DND-41 (cell line): Measurements from ENCODE around the gene HHLA2.

Source experiments
- ATAC-seq: fragments of 200-7000 bp; cut with Tn5 transposase; 3 replicates; pipeline ENCODE4 v1.9.1; 2021; ENCODE audit warnings: low read depth; ENCODE audit not compliant: insufficient read depth
- DNase-seq: peaks from one replicate; pipeline ENCODE4 v3.0.0-alpha.2; 2020
- H2AFZ ChIP-seq: 2 replicates; pipeline ENCODE4 v1.6.0; 2012; ENCODE audit warnings: low read depth, low read length
- H3K27ac ChIP-seq: 2 replicates; pipeline ENCODE4 v1.5.1; 2012; ENCODE audit warnings: low read length, inconsistent platforms
- H3K27me3 ChIP-seq: fragments of 200-600 bp; sonication (generic); 2 replicates; pipeline ENCODE4 v1.6.0; 2012; ENCODE audit warnings: low read length, mild to moderate bottlenecking, inconsistent platforms; ENCODE audit not compliant: insufficient read depth, poor library complexity
- H3K36me3 ChIP-seq: 2 replicates; pipeline ENCODE4 v1.5.1; 2012; ENCODE audit warnings: low read length, inconsistent platforms; ENCODE audit not compliant: insufficient read depth
- H3K4me1 ChIP-seq: 2 replicates; pipeline ENCODE4 v1.5.1; 2012; ENCODE audit warnings: mild to moderate bottlenecking, low read length; ENCODE audit not compliant: insufficient read depth
- H3K4me2 ChIP-seq: 2 replicates; pipeline ENCODE4 v1.6.0; 2012; ENCODE audit warnings: mild to moderate bottlenecking, moderate library complexity, low read length, inconsistent platforms; ENCODE audit not compliant: insufficient read depth
- H3K4me3 ChIP-seq, 2 experiments: fragments of 200-600 bp in 1 of 2; shearing (Covaris generic) in 1 of 2; 2 replicates each; pipeline ENCODE4 v1.5.1; 2012 to 2016; ENCODE audit warnings: inconsistent platforms in 2 of 2, low read length in 2 of 2, mild to moderate bottlenecking in 2 of 2, low read depth in 1 of 2, moderate library complexity in 1 of 2
- H3K79me2 ChIP-seq: 2 replicates; pipeline ENCODE4 v1.6.0; 2012; ENCODE audit warnings: low read length, inconsistent platforms; ENCODE audit not compliant: insufficient read depth
- H3K9ac ChIP-seq: 2 replicates; pipeline ENCODE4 v1.6.0; 2012; ENCODE audit warnings: low read depth, mild to moderate bottlenecking, inconsistent platforms, low read length, moderate library complexity
- H3K9me3 ChIP-seq: 2 replicates; pipeline ENCODE4 v1.5.1; 2012; ENCODE audit warnings: low read length, moderate library complexity, mild to moderate bottlenecking, inconsistent platforms; ENCODE audit not compliant: insufficient read depth, severe bottlenecking
- H4K20me1 ChIP-seq: 2 replicates; pipeline ENCODE4 v1.6.0; 2012; ENCODE audit warnings: low read length; ENCODE audit not compliant: insufficient read depth
- EZH2 ChIP-seq: IDR thresholded peaks from 3 replicates; pipeline ENCODE4 v1.6.1; 2012; ENCODE audit warnings: borderline replicate concordance, low read depth, mild to moderate bottlenecking, moderate library complexity, low read length, inconsistent platforms; ENCODE audit not compliant: severe bottlenecking
- TF ChIP-seq, protein P1 (sequence below): IDR thresholded peaks from 2 replicates; pipeline ENCODE4 v1.5.1; 2012; ENCODE audit warnings: borderline replicate concordance, low read length, moderate library complexity, mild to moderate bottlenecking; ENCODE audit not compliant: poor library complexity, severe bottlenecking; ENCODE audit errors: extremely low read depth

Gene HHLA2

DNA sequence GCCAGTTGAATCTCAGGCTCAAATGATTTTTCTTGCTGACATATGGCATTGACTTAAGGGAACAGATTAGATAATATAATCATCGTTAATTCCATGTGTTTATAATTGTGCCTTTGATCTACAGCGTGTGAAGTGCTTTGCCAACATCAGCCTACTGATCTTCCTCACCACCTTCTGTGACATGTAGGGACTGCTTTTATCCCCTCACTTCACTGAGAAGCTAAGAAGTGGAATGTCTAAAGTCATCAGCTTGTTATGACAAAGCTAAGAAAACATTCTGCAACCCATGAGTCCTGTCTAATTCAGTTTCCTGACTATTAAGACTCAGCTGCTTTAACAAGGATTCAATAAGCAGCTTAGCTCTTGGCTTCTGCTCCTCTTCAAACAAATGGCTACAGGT, 108.0 kb downstream of the HHLA2 start:
- Histone ChIP-seq H2AFZ (no peak overlapping the region), H3K36me3 (no peaks in the 10 kb centered on the region), H3K4me3 (no peak overlapping the region), H3K4me2 (no peak overlapping the region), H3K27me3 (no peaks in the 10 kb centered on the region), H3K27ac (no peak overlapping the region), H3K79me2 (no peaks in the 10 kb centered on the region), H3K9me3 (no peaks in the 10 kb centered on the region), H4K20me1 (no peaks in the 10 kb centered on the region), H3K4me1 (no peaks in the 10 kb centered on the region), H3K9ac (no peak overlapping the region)
- ATAC-seq (no peak), DNase-seq (no peak)
- TF ChIP-seq, protein P1, sequence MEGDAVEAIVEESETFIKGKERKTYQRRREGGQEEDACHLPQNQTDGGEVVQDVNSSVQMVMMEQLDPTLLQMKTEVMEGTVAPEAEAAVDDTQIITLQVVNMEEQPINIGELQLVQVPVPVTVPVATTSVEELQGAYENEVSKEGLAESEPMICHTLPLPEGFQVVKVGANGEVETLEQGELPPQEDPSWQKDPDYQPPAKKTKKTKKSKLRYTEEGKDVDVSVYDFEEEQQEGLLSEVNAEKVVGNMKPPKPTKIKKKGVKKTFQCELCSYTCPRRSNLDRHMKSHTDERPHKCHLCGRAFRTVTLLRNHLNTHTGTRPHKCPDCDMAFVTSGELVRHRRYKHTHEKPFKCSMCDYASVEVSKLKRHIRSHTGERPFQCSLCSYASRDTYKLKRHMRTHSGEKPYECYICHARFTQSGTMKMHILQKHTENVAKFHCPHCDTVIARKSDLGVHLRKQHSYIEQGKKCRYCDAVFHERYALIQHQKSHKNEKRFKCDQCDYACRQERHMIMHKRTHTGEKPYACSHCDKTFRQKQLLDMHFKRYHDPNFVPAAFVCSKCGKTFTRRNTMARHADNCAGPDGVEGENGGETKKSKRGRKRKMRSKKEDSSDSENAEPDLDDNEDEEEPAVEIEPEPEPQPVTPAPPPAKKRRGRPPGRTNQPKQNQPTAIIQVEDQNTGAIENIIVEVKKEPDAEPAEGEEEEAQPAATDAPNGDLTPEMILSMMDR, result no peak
- TF ChIP-seq EZH2, result no peak

DNA sequence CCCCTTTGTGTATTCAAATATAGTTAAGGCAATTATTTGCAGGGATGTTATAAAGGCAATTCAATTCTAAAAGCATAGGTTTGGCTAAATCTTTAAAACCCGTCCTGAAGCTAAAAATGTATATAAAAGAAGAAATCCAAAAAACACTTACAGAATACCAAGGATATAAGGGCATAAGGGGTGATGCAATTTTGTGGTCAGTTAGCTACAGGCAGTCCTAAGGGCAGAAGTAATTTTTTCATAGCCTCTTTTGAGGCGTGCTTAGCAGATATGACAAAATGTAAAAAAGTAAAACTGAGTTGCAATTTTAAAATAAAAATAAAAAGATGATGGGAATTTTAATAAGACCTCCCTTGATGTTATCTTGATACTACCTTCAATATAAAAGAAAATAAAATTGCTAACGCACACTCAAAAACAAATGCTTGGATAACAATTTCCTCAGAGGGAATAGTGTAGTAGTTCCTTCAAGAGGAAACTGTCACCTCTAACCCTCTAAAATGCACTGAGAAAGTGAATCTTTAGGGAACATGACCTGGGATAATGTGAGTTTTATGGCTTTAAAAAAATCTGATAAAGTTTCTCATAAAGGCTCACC, 109.8 kb downstream of the HHLA2 start:
- Histone ChIP-seq H3K27me3 (no peaks in the 10 kb centered on the region), H4K20me1 (no peaks in the 10 kb centered on the region), H3K9ac (no peak overlapping the region), H2AFZ (no peak overlapping the region), H3K79me2 (no peaks in the 10 kb centered on the region), H3K27ac (no peak overlapping the region), H3K4me3 (no peak overlapping the region), H3K9me3 (no peaks in the 10 kb centered on the region), H3K4me2 (no peak overlapping the region), H3K4me1 (no peaks in the 10 kb centered on the region), H3K36me3 (no peaks in the 10 kb centered on the region)
- ATAC-seq (peak; percentile 30; the same call in 1 of the 3 replicates), DNase-seq (no peak)
- no peak for TF ChIP-seq EZH2
- TF ChIP-seq, protein P1, result no peak

DNA sequence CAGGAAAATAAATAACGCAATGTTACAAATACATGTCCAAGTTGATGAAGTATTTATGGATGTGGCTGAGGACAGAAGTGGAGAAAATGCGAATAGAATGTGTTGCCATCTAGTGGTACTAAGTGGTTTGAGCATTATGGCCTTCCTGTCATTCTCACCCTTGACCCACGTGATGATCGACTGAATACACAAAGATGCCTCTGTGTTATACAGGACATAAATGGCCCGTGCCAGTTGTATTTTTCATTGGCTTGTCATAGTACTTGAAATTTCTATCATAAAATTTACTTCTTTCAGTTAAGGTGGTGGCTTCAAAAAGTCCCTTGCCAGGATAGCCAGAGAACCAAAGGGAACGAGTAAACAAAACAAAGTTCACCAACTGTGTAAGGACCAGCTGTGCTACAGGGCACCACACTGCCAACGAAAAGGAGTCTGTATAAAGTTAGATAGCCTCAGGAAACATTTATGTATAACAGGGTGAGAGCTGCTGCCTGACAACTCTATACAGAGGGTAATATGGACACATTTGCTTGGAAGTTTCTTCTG, 110.4 kb downstream of the HHLA2 start:
- DNase-seq, result peak; percentile 37
- no peak overlapping the region for H3K4me2 ChIP-seq
- H3K4me3 ChIP-seq, result no peak overlapping the region
- ATAC-seq, result peak; percentile 95
- H3K36me3 ChIP-seq, result no peaks in the 10 kb centered on the region
- H4K20me1 ChIP-seq, result no peaks in the 10 kb centered on the region
- H3K79me2 ChIP-seq, result no peaks in the 10 kb centered on the region
- no peaks in the 10 kb centered on the region for H3K4me1 ChIP-seq
- no peaks in the 10 kb centered on the region for H3K9me3 ChIP-seq
- no peak overlapping the region for H3K27ac ChIP-seq
- TF ChIP-seq EZH2, result no peak
- TF ChIP-seq, protein P1, result peak; percentile 88
- no peak overlapping the region for H3K9ac ChIP-seq
- H2AFZ ChIP-seq, result peak overlapping the region; percentile 28; the same call in 1 of the 2 replicates
- no peaks in the 10 kb centered on the region for H3K27me3 ChIP-seq
